ENCODE measurements around the gene MRPL12. TPM values are rescaled to one million over a fixed set of nuclear protein-coding genes. Genes with fewer than 3 reads are reported as not detected.

The MRPL12 gene
- total and polyA plus RNA-seq, 9 of the 15 experiments (the other 6 are each of a cell fraction or from before 2014, with no cell fraction given), result 0.94 to 338 (median 100) TPM

DNA sequence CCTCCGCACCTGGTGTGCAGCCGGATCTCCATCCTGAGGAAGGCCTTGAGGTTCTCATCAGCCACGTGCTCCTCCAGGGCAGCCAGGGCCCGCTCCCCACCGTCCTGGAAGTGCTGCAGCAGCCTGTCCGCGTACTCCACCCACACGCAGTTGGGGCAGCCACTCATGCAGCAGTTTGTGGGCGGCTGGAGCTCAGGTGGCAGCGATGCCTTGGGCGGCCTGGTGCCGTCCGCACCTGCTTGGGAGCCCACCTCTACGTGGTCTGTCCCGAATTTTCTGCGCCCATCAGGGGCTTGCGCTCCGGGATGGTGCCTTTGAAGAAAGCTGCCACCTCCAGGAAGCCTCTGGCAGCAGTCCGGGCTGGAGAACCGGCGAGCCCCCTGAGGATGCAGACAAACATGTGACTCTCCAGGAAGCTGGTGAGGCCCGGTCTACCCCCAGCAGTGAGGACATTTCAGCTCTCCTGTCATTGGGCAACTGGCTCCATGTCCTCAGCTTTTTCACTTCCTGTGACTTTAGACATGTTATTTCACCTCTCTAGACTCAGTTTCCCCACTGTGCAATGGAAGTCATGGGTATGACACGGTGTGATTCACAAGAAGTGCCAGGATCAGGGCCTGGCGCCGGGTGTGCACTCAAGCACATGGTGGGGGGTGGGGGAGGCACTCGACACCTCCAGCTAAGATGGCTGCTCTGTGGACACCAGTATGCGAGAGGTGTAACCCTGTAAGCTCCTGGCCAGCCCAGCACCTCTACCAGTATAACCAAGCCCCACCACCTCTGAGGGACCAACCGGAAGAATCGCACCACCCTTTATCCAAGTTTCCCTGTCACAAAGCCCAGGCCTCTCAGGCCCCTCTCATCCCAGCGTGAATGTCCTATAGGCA is 37.7 kb upstream of the MRPL12 start:
- peak overlapping the region; percentile 99 to 100 for H3K9ac ChIP-seq (ENCODE audit: insufficient read depth in 1 of 2, low read depth in 2 of 2, low read length in 2 of 2)
- peaks cover 36 to 75% of the 10 kb centered on the region in 2 experiments for H3K4me1 ChIP-seq (replicated peaks in 1 of 2; ENCODE audit: control insufficient read depth in 2 of 2, insufficient read depth in 2 of 2, low read length in 2 of 2)
- TF ChIP-seq ZNF449 (CRISPR knock-in tag; IDR thresholded peaks at IDR 0.05), result peak; percentile 80; the same call in 1 of the 2 replicates
- TF ChIP-seq HBP1 (CRISPR knock-in tag; IDR thresholded peaks at IDR 0.05), result peak; percentile 86; the same call in 1 of the 2 replicates
- TF ChIP-seq ARNT (IDR thresholded peaks at IDR 0.05), result peak in 1 of 2 experiments; percentile 38; a peak in 1 of 4 replicates
- TF ChIP-seq ZNF277 (CRISPR knock-in tag; IDR thresholded peaks at IDR 0.05; ENCODE audit: borderline replicate concordance), result no peak
- TF ChIP-seq, protein P1, sequence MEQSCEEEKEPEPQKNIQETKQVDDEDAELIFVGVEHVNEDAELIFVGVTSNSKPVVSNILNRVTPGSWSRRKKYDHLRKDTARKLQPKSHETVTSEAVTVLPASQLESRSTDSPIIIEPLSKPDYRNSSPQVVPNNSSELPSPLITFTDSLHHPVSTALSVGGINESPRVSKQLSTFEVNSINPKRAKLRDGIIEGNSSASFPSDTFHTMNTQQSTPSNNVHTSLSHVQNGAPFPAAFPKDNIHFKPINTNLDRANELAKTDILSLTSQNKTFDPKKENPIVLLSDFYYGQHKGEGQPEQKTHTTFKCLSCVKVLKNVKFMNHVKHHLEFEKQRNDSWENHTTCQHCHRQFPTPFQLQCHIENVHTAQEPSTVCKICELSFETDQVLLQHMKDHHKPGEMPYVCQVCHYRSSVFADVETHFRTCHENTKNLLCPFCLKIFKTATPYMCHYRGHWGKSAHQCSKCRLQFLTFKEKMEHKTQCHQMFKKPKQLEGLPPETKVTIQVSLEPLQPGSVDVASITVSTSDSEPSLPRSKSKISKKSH (CRISPR knock-in tag; IDR thresholded peaks at IDR 0.05), result no peak
- no peak for TF ChIP-seq SREBF1 (IDR thresholded peaks at IDR 0.05; ENCODE audit: borderline replicate concordance, low read depth, low read length)
- peak; percentile 41; the same call in 1 of the 2 replicates for TF ChIP-seq CREB5 (CRISPR knock-in tag; IDR thresholded peaks at IDR 0.05)
- TF ChIP-seq BRD4 (IDR thresholded peaks at IDR 0.05), result no peak
- TF ChIP-seq SRSF9 (IDR thresholded peaks at IDR 0.05; ENCODE audit: borderline replicate concordance, low read depth, low read length), result no peak
- peak; percentile 83; the same call in 1 of the 2 replicates for TF ChIP-seq NFRKB (IDR thresholded peaks at IDR 0.05; ENCODE audit: low read depth)
- TF ChIP-seq ZC3H4 (CRISPR knock-in tag; IDR thresholded peaks at IDR 0.05; ENCODE audit: borderline replicate concordance), result no peak
- no peak for TF ChIP-seq ILF3 (IDR thresholded peaks at IDR 0.05; ENCODE audit: borderline replicate concordance)

More for the DNA sequence above, 37.7 kb upstream of the MRPL12 start:
- 52% methylated on average over 30 of the region's 30 CpGs for WGBS (ENCODE audit: insufficient coverage, low coverage, missing lambda C conversion rate)
- H3K27me3 ChIP-seq (ENCODE audit: control insufficient read depth in 2 of 2, insufficient read depth in 2 of 2, low read length in 2 of 2), result no peaks in the 10 kb centered on the region
- H4K20me1 ChIP-seq (replicated peaks; ENCODE audit: control insufficient read depth, insufficient read depth, low read length), result no peaks in the 10 kb centered on the region
- H3K36me3 ChIP-seq (ENCODE audit: control insufficient read depth, insufficient read depth, low read length), result peaks cover 45% of the 10 kb centered on the region
- no TSS peak for BruUV-seq (replicated peaks)
- peak; percentile 49 to 68 (median 52) for DNase-seq (ENCODE audit: extremely low read depth in 1 of 4, low spot score in 3 of 4)
- no peaks in the 10 kb centered on the region for H3K9me1 ChIP-seq (ENCODE audit: control insufficient read depth, insufficient read depth, low read length)
- no peaks in the 10 kb centered on the region for H3K9me3 ChIP-seq (replicated peaks; ENCODE audit: control insufficient read depth, insufficient read depth, low read depth, low read length)
- in situ Hi-C loops (cut with MboI) (no loop called here), intact Hi-C loops (cut with micrococcal nuclease) (loop anchor here (1.0 to 5.0 kb wide), 2 partner anchors 29 to 37 kb away; partner anchors contain the start of gene MRPL12)
- POLR2A ChIA-PET, result interaction anchor here (1.0 to 1.4 kb wide), 2 partner anchors 18 to 37 kb away, joined by 6 read pairs; partner anchors contain the start of genes ARL16 and HGS
- peaks cover 61% of the 10 kb centered on the region for H3K79me2 ChIP-seq (ENCODE audit: control insufficient read depth, insufficient read depth, low read length)
- no peak for FAIRE-seq
- ATAC-seq, result peak; percentile 51
- peak overlapping the region; percentile 87 for H3K4me3 ChIP-seq
- peak overlapping the region; percentile 98 for H3K27ac ChIP-seq (ENCODE audit: extremely low read depth, low read depth, low read length)
- CTCF ChIA-PET (ENCODE audit: low intra/inter-chr PET ratio), result no interaction called here
- peak overlapping the region; percentile 53 for H2AFZ ChIP-seq (ENCODE audit: low read depth, low read length)
- H3K4me2 ChIP-seq (ENCODE audit: insufficient read depth, low read length), result peak overlapping the region; percentile 94
